ENCODE results near the gene PARVB.

The PARVB gene

GRCh38 chr22:44024288-44024921 lies at the start of gene PARVB:
Gene PARVB, plus strand, starts transcription at chr22:44024302. Its CDS starts 38 bp downstream, at chr22:44024340.
- no peak for DNase-seq (ENCODE audit: low read depth in 2 of 2)

DNA sequence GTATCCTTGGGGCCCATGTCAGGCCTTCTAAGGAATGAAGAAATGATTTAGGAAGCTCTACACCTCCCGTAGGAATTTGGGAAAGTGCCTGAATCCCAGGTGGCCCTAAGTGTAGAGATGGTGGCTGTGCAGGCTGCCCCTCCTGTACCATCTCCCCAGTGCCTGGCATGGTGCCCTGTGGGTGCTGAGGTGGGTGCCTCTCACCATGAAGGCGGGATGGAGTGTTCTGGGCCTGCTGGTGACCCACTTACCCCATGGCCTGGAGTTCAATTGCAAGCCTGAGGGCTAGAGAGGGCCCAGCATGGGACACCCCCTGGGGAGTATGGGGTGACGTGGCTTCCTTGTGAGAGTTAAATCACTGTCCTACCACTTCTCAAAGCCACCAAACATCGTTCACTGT lies 49.1 kb upstream of the PARVB start:
- no peak for DNase-seq (ENCODE audit: low read depth in 2 of 2)

DNA sequence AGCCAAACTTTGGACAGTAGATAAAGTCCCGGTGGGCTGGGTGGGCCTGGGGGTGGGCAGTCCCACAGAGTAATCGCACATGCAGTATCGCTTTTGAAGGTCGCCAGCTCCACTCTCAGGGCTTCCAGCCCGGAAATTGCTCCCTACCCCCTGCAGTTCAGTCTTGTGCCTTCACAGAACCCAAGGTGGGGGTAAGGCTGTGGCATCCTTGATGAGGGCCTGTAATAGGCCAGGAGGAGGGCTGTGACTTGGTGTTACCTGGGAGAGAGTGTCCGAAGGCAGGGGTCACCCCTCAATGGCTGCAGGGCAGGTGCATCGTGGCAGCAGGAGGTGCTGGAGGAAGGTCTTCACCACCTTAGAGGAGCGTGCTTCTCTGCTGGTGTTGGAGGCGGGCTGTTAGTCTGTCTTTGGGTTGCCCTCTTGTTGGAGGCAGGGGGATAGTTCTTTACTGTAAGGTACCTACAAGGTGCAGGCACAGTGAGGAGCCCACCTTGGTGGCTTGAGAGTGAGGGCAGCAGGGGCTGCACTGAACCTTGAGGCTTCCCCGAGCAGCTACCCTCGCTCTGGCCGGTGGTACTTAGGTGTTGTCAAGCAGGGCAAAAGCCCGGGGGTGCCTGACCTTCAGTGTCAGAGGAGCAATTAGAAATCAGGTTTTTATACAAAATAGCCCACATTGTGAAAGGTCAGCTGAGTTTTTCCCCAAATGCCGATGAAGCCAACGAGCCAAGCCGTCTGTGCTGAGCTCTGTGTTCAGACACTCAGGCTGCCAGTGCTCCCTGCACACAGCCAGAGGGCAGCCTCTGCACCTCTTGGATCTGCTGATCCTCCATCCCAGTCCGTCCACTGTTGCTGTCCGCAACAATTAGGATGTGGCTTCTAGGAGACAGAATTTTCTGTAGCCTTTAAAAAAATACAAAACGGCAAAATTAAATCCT lies 47.0 kb upstream of the PARVB start:
- DNase-seq (ENCODE audit: low read depth in 2 of 2): no peak

GRCh38 chr22:43978558-43978957 lies 45.5 kb upstream of the PARVB start:
- DNase-seq (ENCODE audit: low read depth in 2 of 2): no peak

GRCh38 chr22:43980579-43980978 lies 43.5 kb upstream of the PARVB start:
- no peak for DNase-seq (ENCODE audit: low read depth in 2 of 2)

GRCh38 chr22:43980996-43981395 lies 43.1 kb upstream of the PARVB start:
- DNase-seq (ENCODE audit: low read depth in 2 of 2): no peak

GRCh38 chr22:43983808-43984207 lies 40.3 kb upstream of the PARVB start:
- DNase-seq (ENCODE audit: low read depth in 2 of 2): no peak

- DNase-seq (ENCODE audit: low read depth in 2 of 2): no peak
Observed at GRCh38 chr22:43985532-43985931, 38.6 kb upstream of the PARVB start.

DNA sequence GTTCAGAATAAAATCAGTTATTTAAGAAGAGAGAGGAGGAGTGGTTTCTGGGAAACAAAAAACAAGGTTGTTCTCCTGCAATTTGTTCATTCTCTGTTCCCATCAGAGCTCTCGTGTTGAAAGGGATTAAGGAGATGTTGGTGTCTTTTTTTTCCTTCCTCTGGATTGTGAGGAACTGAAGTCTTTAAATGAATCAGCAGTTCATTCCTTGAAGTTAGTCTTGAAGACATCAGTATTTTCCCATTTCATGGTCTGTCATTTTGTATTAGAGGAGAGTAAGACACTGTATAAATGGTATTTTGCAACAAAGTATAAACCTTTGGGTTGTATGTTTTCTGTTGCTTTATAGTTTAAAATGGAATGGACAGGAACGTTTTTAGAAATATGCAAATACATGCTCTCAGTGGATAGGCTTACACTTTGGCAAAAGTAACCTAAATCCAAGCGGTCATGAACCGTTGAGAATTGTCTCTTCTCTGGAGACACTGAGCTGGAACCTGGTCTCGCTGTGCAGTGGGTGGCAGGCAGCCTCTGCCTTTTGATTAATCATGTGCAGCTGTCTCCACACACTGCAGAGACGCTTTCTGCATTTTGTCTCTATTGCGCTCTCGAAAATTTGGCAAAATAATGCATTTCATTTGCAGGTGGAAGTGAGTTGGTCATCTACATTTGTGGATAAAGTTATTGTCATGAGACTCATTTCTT lies 35.8 kb upstream of the PARVB start:
- DNase-seq (ENCODE audit: low read depth in 2 of 2): no peak

- no peak for DNase-seq (ENCODE audit: low read depth in 2 of 2)
Observed at GRCh38 chr22:43988960-43989359, 35.1 kb upstream of the PARVB start.

DNA sequence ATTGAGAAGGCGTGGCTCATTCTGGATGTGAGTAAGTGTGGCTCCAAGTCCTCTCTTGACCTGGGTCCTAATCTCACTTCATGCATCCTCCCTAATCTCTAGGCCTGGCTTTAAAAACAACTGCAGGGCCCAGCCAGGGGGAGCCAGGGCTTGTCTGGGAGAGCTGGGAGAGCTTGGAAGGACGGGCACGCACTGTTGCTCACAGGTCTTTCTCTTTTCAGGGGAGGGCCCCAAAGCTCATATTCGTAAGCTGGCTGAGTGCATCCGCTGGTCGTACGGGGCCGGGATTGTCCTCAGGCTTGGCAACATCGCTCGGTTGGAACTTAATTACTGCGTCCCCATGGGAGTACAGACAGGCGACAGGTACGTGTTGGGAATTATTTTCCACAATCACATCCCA lies 34.1 kb upstream of the PARVB start:
- DNase-seq (ENCODE audit: low read depth in 2 of 2): no peak

- DNase-seq (ENCODE audit: low read depth in 2 of 2): no peak
Observed at GRCh38 chr22:43991316-43992020, 32.6 kb upstream of the PARVB start.

- DNase-seq (ENCODE audit: low read depth in 2 of 2): no peak
Observed at GRCh38 chr22:43992331-43992821, 31.7 kb upstream of the PARVB start.

DNA sequence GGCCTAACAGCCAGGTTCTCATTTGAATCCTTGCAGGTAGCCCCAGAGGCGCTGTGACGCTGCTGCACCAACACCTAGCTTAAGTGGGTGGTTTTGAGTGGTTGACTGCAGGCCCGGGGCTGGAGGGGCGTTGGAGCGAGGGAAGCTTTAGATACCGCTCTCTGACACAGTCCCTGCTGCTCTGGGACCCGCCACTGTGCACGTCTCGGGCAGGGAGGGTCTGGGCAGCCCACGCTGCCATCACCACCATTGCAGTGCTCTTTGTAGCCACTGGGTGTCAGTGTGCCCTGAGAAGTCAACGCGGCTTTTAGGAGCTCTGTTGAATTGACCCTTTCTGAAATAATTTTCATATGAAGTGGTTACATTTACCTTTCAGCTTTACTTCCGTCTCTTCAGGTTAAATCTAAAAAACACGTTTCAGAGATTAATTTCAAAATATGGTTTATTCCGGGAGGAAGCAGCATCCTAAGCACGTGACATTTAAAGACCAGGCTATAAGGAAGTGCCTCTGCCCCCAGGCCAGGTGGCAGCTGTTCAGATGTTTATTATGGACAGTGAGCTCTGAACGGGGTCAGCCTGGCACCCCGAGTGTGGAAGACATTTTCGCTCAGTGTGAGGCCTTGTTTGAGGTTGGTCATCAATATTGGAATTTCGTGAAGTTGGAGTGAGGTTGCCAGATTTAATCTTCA lies 30.9 kb upstream of the PARVB start:
- DNase-seq (ENCODE audit: low read depth in 2 of 2): peak; percentile 34 to 40

DNA sequence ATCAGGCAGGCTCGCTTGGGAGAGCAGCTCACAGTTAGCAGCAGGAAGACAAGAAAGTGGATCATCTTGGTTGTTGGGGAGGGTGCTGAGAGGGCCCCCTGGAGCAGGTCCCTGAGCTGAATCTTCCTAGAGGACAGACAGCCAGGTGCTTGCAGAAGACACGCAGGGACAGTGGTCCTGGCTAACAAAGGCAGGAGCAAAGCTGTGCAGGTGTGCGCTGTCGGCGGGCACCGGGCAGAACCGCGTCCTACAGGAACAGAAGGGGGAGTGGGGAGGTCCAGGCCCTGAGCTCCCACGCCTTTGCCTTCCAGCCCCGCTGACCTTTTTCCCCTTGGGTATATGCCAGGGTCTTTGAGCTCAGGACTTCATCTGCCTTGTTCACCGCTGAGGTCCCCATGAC lies 30.1 kb upstream of the PARVB start:
- no peak for DNase-seq (ENCODE audit: low read depth in 2 of 2)

DNA sequence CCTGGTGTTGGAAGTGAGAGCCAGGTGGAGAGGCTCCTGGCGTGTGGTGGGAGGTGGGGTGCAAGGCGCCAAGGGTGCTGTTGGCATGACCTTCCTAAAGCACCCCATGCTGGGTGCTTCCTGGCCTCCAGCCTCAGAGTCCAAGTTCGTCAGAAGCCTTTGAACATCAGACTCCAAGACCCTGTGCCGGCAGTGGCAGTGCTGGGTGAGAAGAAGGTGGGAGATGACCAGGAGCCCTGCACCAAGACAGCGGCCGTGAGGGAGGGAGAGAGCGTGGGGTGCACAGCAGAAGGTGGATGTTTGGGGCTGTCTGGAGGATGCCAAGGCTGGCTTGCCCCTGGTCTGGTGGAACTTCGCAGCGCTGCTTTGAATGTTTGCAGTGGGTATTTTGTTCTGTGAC lies 29.7 kb upstream of the PARVB start:
- no peak for DNase-seq (ENCODE audit: low read depth in 2 of 2)

DNA sequence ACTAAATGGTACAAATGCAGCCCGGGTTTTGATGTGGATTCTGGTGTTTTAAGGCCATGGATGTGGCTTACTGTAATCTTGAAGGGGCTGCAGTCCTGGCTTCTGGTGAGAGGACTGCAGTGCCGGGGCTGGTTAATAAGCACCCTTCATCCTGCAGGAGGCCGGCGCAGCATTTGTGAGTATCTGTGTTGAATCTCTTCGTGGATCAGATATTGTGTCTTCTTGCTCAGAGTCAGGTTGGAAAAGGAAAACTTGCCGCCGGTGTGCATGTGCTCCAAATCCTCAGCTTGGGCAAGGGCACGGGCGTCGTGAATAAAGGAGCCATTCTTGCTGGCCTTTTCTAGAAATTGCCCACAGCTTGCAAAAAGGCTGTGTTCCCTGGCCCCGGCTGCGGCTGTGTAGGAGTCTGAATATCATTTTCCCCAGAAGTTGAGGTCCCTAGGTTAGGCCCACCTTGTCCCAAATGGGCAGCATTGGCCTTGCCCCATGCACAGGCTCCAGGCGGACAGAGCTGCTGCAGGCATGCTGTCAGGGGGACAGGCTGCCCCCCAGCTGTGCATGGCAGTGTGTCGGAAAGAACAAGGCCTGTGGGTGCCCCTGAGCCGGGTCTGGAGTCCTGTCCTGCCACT lies 28.9 kb upstream of the PARVB start:
- DNase-seq (ENCODE audit: low read depth in 2 of 2): no peak

GRCh38 chr22:43995798-43996169 lies 28.3 kb upstream of the PARVB start:
- DNase-seq (ENCODE audit: low read depth in 2 of 2): no peak

- peak; percentile 53 to 56 for DNase-seq (ENCODE audit: low read depth in 2 of 2)
Observed at GRCh38 chr22:43996170-43996980, 27.7 kb upstream of the PARVB start.

- DNase-seq (ENCODE audit: low read depth in 2 of 2): no peak
Observed at GRCh38 chr22:43996981-43997265, 27.2 kb upstream of the PARVB start.

All from stimulated activated CD8-positive, alpha-beta memory T cell treated with anti-CD3 and anti-CD28 coated beads, Interleukin-2, amount 100 ng/mL, for 48 hours (primary cell).